Psoas muscle (tissue), 8 donors: ENCODE results near the gene LRP1B. TPM values are rescaled to one million over a fixed set of nuclear protein-coding genes. Genes with fewer than 3 reads are reported as not detected.

Experiments used
- ATAC-seq, 4 donors: fragments of 200-7000 bp; cut with Tn5 transposase; one replicate each; pipeline ENCODE4 v1.9.1; 2020; ENCODE audit warnings: moderate library complexity in 3 of 4, mild to moderate bottlenecking in 2 of 4
- DNase-seq, 2 donors: peaks; one replicate each; pipeline ENCODE4 v3.0.0-alpha.2; 2020
- H3K27ac ChIP-seq: fragments of 200-600 bp; one replicate; pipeline ENCODE4 v1.8.0; 2022
- H3K27me3 ChIP-seq, 3 donors: fragments of 200-600 bp in 1 of 3; one replicate each; pipeline versions ENCODE4 v1.6.1 to v1.8.0; 2013 to 2022; ENCODE audit warnings: low read length in 2 of 3, mild to moderate bottlenecking in 2 of 3, moderate library complexity in 1 of 3; ENCODE audit not compliant: insufficient read depth in 3 of 3
- H3K36me3 ChIP-seq, 2 donors: fragments of 200-600 bp in 1 of 2; one replicate each; pipeline versions ENCODE4 v1.6.1 to v1.8.0; 2013 to 2022; ENCODE audit warnings: low read depth in 1 of 2, mild to moderate bottlenecking in 1 of 2, moderate library complexity in 1 of 2; ENCODE audit not compliant: insufficient read depth in 1 of 2
- H3K4me1 ChIP-seq: fragments of 200-600 bp; one replicate; pipeline ENCODE4 v1.8.0; 2022
- H3K4me3 ChIP-seq: fragments of 200-600 bp; one replicate; pipeline ENCODE4 v1.8.0; 2022; ENCODE audit warnings: mild to moderate bottlenecking
- H3K9me3 ChIP-seq: fragments of 200-600 bp; one replicate; pipeline ENCODE4 v1.8.0; 2022
- CTCF ChIP-seq: fragments of 200-600 bp; IDR thresholded peaks from one replicate; pipeline ENCODE4 v1.8.0; 2022; ENCODE audit warnings: antibody characterized with exemption
- WGBS, 3 donors: extraction: QIAGEN DNeasy Blood & Tissue Kit; methylation state at CpG; one replicate each; pipeline versions ENCODE4 v1.1.6 to v1.1.7; 2013; 5-methylcytosine and 5-hydroxymethylcytosine counted together
- intact Hi-C, 2 donors: fragments of 100-400 bp; cut with DNase I; formaldehyde crosslinking; loops; one replicate each; pipeline versions ENCODE4 v1.11.0 to v1.14.2; 2022
- polyA plus RNA-seq, 3 donors: library from polyadenylated mRNA; stranded (reverse); fragments of 200-250 nt; gene quantifications; one replicate each; pipeline ENCODE4 v1.2.3, GENCODE V29; 2013
- total RNA-seq, 4 donors: library from RNA; stranded (reverse); fragmentation: NEBNext Ultra II Directional in 2 of 4; extraction: Animal tissue kit (Norgen Biotek cat#: 25700) in 2 of 4; gene quantifications; one replicate each; pipeline versions ENCODE4 v1.2.1 to v1.2.4, GENCODE V29; 2021 to 2023
- donor health status: healthy with polysubstance abuse.
- donor health status: DM: no; HTN: no; CAD: no; lungs with moderate emphysema.
- donor health status: Bipolar disorder and iron deficiency.
- donor health status: healthy.
- donor health status: DM: yes; HTN: yes; CAD: no.
- donor health status: DM: no; HTN: no; CAD: no.
- donor health status: DM: no; HTN: no; CAD: no.
- donor health status: DM: yes; HTN: yes; CAD: no.

The LRP1B gene
- total and polyA plus RNA-seq, 7 donors = 0.33 to 3.3 (median 0.95) TPM

- TF ChIP-seq CTCF = no peak
- no peak overlapping the region for H3K4me3 ChIP-seq
- H3K27ac ChIP-seq = no peak overlapping the region
- 30 to 38% (median 36%) methylated on average over 1 of the region's 1 CpG for WGBS, 3 donors
- no peaks in the 10 kb centered on the region for H3K4me1 ChIP-seq
- DNase-seq (no peak), ATAC-seq (no peak)
- H3K27me3 ChIP-seq = no peaks in the 10 kb centered on the region
- no peaks in the 10 kb centered on the region for H3K36me3 ChIP-seq
- H3K9me3 ChIP-seq = peaks cover 2% of the 10 kb centered on the region
- intact Hi-C loops = no loop called here
Measured at GRCh38 chr2:141438536-141438935, 692.3 kb downstream of the LRP1B start.

- H3K4me3 ChIP-seq = no peak overlapping the region
- intact Hi-C loops = no loop called here
- H3K4me1 ChIP-seq = no peaks in the 10 kb centered on the region
- H3K36me3 ChIP-seq = no peaks in the 10 kb centered on the region
- H3K9me3 ChIP-seq = no peaks in the 10 kb centered on the region
- DNase-seq (no peak), ATAC-seq (no peak)
- H3K27ac ChIP-seq = no peak overlapping the region
- TF ChIP-seq CTCF = no peak
- H3K27me3 ChIP-seq = no peaks in the 10 kb centered on the region
- WGBS, 3 donors = 38 to 53% (median 39%) methylated on average over 1 of the region's 1 CpG
Measured at GRCh38 chr2:141437521-141437920, 693.3 kb downstream of the LRP1B start.

DNA sequence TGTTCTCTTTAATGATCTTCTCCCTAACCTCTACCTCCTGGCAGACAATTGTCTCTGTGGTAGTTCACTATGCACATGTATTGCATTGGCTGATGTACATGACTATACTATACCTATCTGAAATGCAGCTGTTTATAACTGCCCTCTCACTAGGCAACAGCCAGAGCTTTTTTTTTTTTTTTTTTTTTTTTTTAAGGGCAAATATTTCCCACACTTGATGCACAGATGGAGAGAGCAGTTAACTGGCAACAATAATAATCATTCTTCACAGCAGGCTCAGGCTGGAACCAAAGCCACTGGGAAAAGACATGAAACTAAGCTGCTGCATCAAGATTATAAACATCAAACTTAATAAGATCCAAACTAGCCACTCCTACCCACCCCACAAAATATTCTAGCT, 707.7 kb downstream of the LRP1B start:
- Histone ChIP-seq H3K27ac (no peak overlapping the region), H3K4me1 (no peaks in the 10 kb centered on the region), H3K27me3 (no peaks in the 10 kb centered on the region), H3K4me3 (no peak overlapping the region), H3K9me3 (no peaks in the 10 kb centered on the region), H3K36me3 (no peaks in the 10 kb centered on the region)
- intact Hi-C loops = no loop called here
- DNase-seq = no peak
- no peak for ATAC-seq
- TF ChIP-seq CTCF = no peak

GRCh38 chr2:141417246-141417797, 713.5 kb downstream of the LRP1B start:
- intact Hi-C loops = no loop called here
- no peaks in the 10 kb centered on the region for H3K4me1 ChIP-seq
- WGBS, 3 donors = 87 to 91% (median 88%) methylated on average over 1 of the region's 1 CpG
- H3K36me3 ChIP-seq = no peaks in the 10 kb centered on the region
- TF ChIP-seq CTCF = no peak
- no peak overlapping the region for H3K4me3 ChIP-seq
- no peak for DNase-seq
- H3K9me3 ChIP-seq = no peaks in the 10 kb centered on the region
- no peaks in the 10 kb centered on the region for H3K27me3 ChIP-seq
- H3K27ac ChIP-seq = no peak overlapping the region
- ATAC-seq = no peak

GRCh38 chr2:141411419-141411818, 719.4 kb downstream of the LRP1B start:
- Histone ChIP-seq H3K4me1 (no peaks in the 10 kb centered on the region), H3K27me3 (no peaks in the 10 kb centered on the region), H3K9me3 (no peaks in the 10 kb centered on the region), H3K36me3 (no peaks in the 10 kb centered on the region), H3K4me3 (no peak overlapping the region), H3K27ac (no peak overlapping the region)
- no peak for ATAC-seq
- intact Hi-C loops = no loop called here
- 27 to 47% (median 38%) methylated on average over 2 of the region's 2 CpGs for WGBS, 3 donors
- no peak for DNase-seq
- TF ChIP-seq CTCF = no peak
